ENCODE data around the gene ASGR1.

Gene ASGR1

GRCh38 chr17:7215652-7216180 lies 36.5 kb upstream of the ASGR1 start (continued):
- TF ChIP-seq ZNF26 (tag by site-specific recombination; IDR thresholded peaks at IDR 0.05) (no peak), ZNF221 (tag by site-specific recombination; IDR thresholded peaks at IDR 0.05; ENCODE audit: borderline replicate concordance) (no peak), HOXA7 (CRISPR knock-in tag; IDR thresholded peaks at IDR 0.05; ENCODE audit: borderline replicate concordance) (no peak), SALL2 (tag by site-specific recombination; IDR thresholded peaks at IDR 0.05; ENCODE audit: borderline replicate concordance) (no peak), ZSCAN18 (tag by site-specific recombination; IDR thresholded peaks at IDR 0.05) (no peak), HOXD13 (CRISPR knock-in tag; IDR thresholded peaks at IDR 0.05; ENCODE audit: borderline replicate concordance) (no peak), PRDM2 (tag by site-specific recombination; IDR thresholded peaks at IDR 0.05; ENCODE audit: borderline replicate concordance) (no peak), ZNF600 (tag by site-specific recombination; IDR thresholded peaks at IDR 0.05) (no peak), ZNF701 (tag by site-specific recombination; IDR thresholded peaks at IDR 0.05) (no peak), ZNF792 (tag by site-specific recombination; IDR thresholded peaks at IDR 0.05) (no peak), ZNF266 (tag by site-specific recombination; IDR thresholded peaks at IDR 0.05; ENCODE audit: low read depth) (no peak), ZNF302 (tag by site-specific recombination; IDR thresholded peaks at IDR 0.05; ENCODE audit: low read depth) (no peak), AEBP2 (tag by site-specific recombination; IDR thresholded peaks at IDR 0.05; ENCODE audit: borderline replicate concordance) (no peak), ZSCAN16 (tag by site-specific recombination; IDR thresholded peaks at IDR 0.05) (no peak), ZNF223 (tag by site-specific recombination; IDR thresholded peaks at IDR 0.05) (no peak), PATZ1 (tag by site-specific recombination; IDR thresholded peaks at IDR 0.05) (peak; percentile 27; the same call in 1 of the 2 replicates), ZIC2 (tag by site-specific recombination; IDR thresholded peaks at IDR 0.05) (no peak), SP7 (tag by site-specific recombination; IDR thresholded peaks at IDR 0.05) (no peak), ZNF175 (tag by site-specific recombination; IDR thresholded peaks at IDR 0.05) (no peak)

All from HEK293 (cell line).